H9 (cell line): Measurements from ENCODE around the gene TNFRSF18. TPM values are rescaled to one million over a fixed set of nuclear protein-coding genes. Genes with fewer than 3 reads are reported as not detected.

ENCODE experiments used
- DNase-seq: peaks from one replicate; pipeline ENCODE4 v3.0.0-alpha.2; 2017
- H2AFZ ChIP-seq: one replicate; pipeline ENCODE4 v1.6.1; 2013; ENCODE audit warnings: mild to moderate bottlenecking, low read length, control low read depth, moderate library complexity
- H2AK5ac ChIP-seq: 2 replicates; pipeline ENCODE4 v1.6.1; 2013; ENCODE audit warnings: low read length, control low read depth, mixed read lengths; ENCODE audit not compliant: insufficient read length
- H2BK120ac ChIP-seq: one replicate; pipeline ENCODE4 v1.6.1; 2013; ENCODE audit warnings: low read depth, mild to moderate bottlenecking, low read length, control low read depth, inconsistent platforms; ENCODE audit not compliant: poor library complexity, severe bottlenecking
- H2BK12ac ChIP-seq: 2 replicates; pipeline ENCODE4 v1.6.1; 2013; ENCODE audit warnings: low read length, control low read depth, mixed read lengths, low read depth; ENCODE audit not compliant: insufficient read length
- H2BK15ac ChIP-seq: 2 replicates; pipeline ENCODE4 v1.6.1; 2013; ENCODE audit warnings: low read depth, low read length, control low read depth
- H2BK20ac ChIP-seq: one replicate; pipeline ENCODE4 v1.6.1; 2013; ENCODE audit warnings: low read depth, mild to moderate bottlenecking, low read length, control low read depth, inconsistent platforms; ENCODE audit not compliant: poor library complexity, severe bottlenecking
- H2BK5ac ChIP-seq: 2 replicates; pipeline ENCODE4 v1.6.1; 2013; ENCODE audit warnings: low read length, control low read depth, mixed read lengths; ENCODE audit not compliant: insufficient read length
- H3K14ac ChIP-seq: 2 replicates; pipeline ENCODE4 v1.6.1; 2013; ENCODE audit warnings: low read length, control low read depth; ENCODE audit not compliant: insufficient read depth
- H3K18ac ChIP-seq: 2 replicates; pipeline ENCODE4 v1.6.1; 2013; ENCODE audit warnings: low read depth, mild to moderate bottlenecking, mixed read lengths, low read length, control low read depth; ENCODE audit not compliant: insufficient read length
- H3K23ac ChIP-seq: 2 replicates; pipeline ENCODE4 v1.6.1; 2013; ENCODE audit warnings: low read length, control low read depth, mixed read lengths, low read depth; ENCODE audit not compliant: insufficient read length
- H3K23me2 ChIP-seq: 2 replicates; pipeline ENCODE4 v1.6.1; 2013; ENCODE audit warnings: low read depth, mild to moderate bottlenecking, mixed read lengths, low read length, control low read depth; ENCODE audit not compliant: insufficient read length, poor library complexity, severe bottlenecking
- H3K27ac ChIP-seq: 2 replicates; pipeline ENCODE4 v1.5.1; 2013; ENCODE audit warnings: low read length, control low read depth, mixed read lengths, low read depth; ENCODE audit not compliant: insufficient read length
- H3K27me3 ChIP-seq: 2 replicates; pipeline ENCODE4 v1.6.1; 2013; ENCODE audit warnings: low read length, control low read depth, inconsistent platforms; ENCODE audit not compliant: insufficient read depth
- H3K4ac ChIP-seq: 2 replicates; pipeline ENCODE4 v1.6.1; 2013; ENCODE audit warnings: low read depth, mild to moderate bottlenecking, control low read depth, inconsistent platforms, low read length, moderate library complexity
- H3K4me1 ChIP-seq: 2 replicates; pipeline ENCODE4 v1.6.1; 2013; ENCODE audit warnings: low read length, control low read depth, inconsistent platforms; ENCODE audit not compliant: insufficient read depth
- H3K4me2 ChIP-seq: 2 replicates; pipeline ENCODE4 v1.6.1; 2013; ENCODE audit warnings: low read length, control low read depth, mixed read lengths; ENCODE audit not compliant: insufficient read length, insufficient read depth
- H3K56ac ChIP-seq: 2 replicates; pipeline ENCODE4 v1.6.1; 2013; ENCODE audit warnings: low read depth, mild to moderate bottlenecking, mixed read lengths, low read length, control low read depth; ENCODE audit not compliant: insufficient read length
- H3K79me1 ChIP-seq: 2 replicates; pipeline ENCODE4 v1.6.1; 2013; ENCODE audit warnings: low read depth, mild to moderate bottlenecking, moderate library complexity, low read length, control low read depth, inconsistent platforms; ENCODE audit not compliant: insufficient read depth, poor library complexity, severe bottlenecking
- H3K79me2 ChIP-seq: 2 replicates; pipeline ENCODE4 v1.6.1; 2013; ENCODE audit warnings: low read length, control low read depth, inconsistent platforms; ENCODE audit not compliant: insufficient read depth
- H3K9ac ChIP-seq: 2 replicates; pipeline ENCODE4 v1.6.1; 2013; ENCODE audit warnings: low read length, control low read depth, mixed read lengths; ENCODE audit not compliant: insufficient read length; ENCODE audit errors: extremely low read depth
- H3K9me3 ChIP-seq: one replicate; pipeline ENCODE4 v1.6.1; 2013; ENCODE audit warnings: low read depth, low read length, inconsistent platforms; ENCODE audit not compliant: control insufficient read depth
- H3T11ph ChIP-seq: one replicate; pipeline ENCODE4 v1.6.1; 2013; ENCODE audit warnings: mild to moderate bottlenecking, low read length, control low read depth, inconsistent platforms
- H4K20me1 ChIP-seq: one replicate; pipeline ENCODE4 v1.6.1; 2013; ENCODE audit not compliant: control insufficient read depth, insufficient read length, insufficient read depth
- H4K5ac ChIP-seq: 2 replicates; pipeline ENCODE4 v1.6.1; 2013; ENCODE audit warnings: low read depth, mild to moderate bottlenecking, mixed read lengths, low read length, control low read depth; ENCODE audit not compliant: insufficient read length
- H4K8ac ChIP-seq: replicated peaks from 2 replicates; pipeline ENCODE4 v1.6.1; 2013; ENCODE audit warnings: low read length, control low read depth, mixed read lengths, low read depth; ENCODE audit not compliant: insufficient read length
- H4K91ac ChIP-seq: 2 replicates; pipeline ENCODE4 v1.6.1; 2013; ENCODE audit warnings: low read depth, mild to moderate bottlenecking, moderate library complexity, mixed read lengths, low read length, control low read depth; ENCODE audit not compliant: insufficient read length
- H3K27ac Mint-ChIP-seq, 3 experiments: 2 replicates in 2 of 3; 3 replicates in 1 of 3; pipeline ENCODE4 v1.8.0; 2020 to 2021; ENCODE audit warnings: mixed read lengths in 3 of 3, mild to moderate bottlenecking in 1 of 3, moderate library complexity in 1 of 3
- H3K27me3 Mint-ChIP-seq: 2 replicates; pipeline ENCODE4 v1.8.0; 2021; ENCODE audit warnings: low read depth, mild to moderate bottlenecking, moderate library complexity, mixed read lengths
- H3K36me3 Mint-ChIP-seq, 3 experiments: 2 replicates in 2 of 3; 3 replicates in 1 of 3; pipeline ENCODE4 v1.8.0; 2020 to 2021; ENCODE audit warnings: low read depth in 3 of 3, mixed read lengths in 3 of 3; ENCODE audit not compliant: insufficient read depth in 1 of 3
- H3K4me1 Mint-ChIP-seq, 2 experiments: 2 replicates each; pipeline ENCODE4 v1.8.0; 2020; ENCODE audit warnings: mixed read lengths in 2 of 2
- H3K4me3 Mint-ChIP-seq, 2 experiments: 2 replicates in 1 of 2; 3 replicates in 1 of 2; pipeline ENCODE4 v1.8.0; 2020 to 2021; ENCODE audit warnings: mild to moderate bottlenecking in 2 of 2, mixed read lengths in 2 of 2, moderate library complexity in 1 of 2
- H3K9me3 Mint-ChIP-seq, 2 experiments: 2 replicates in 1 of 2; 3 replicates in 1 of 2; pipeline ENCODE4 v1.8.0; 2020; ENCODE audit warnings: mild to moderate bottlenecking in 2 of 2, mixed read lengths in 2 of 2, moderate library complexity in 1 of 2
- CTCF ChIP-seq: fragments of 200-600 bp; sonication (generic); conservative IDR thresholded peaks from 3 replicates; pipeline ENCODE4 v1.8.0; 2021; ENCODE audit warnings: antibody characterized with exemption, mild to moderate bottlenecking
- WGBS: extraction: QIAGEN DNeasy Blood & Tissue Kit; methylation state at CpG from one replicate; pipeline ENCODE4 v1.1.7; 2013; ENCODE audit warnings: missing lambda C conversion rate, low lambda C conversion rate, mixed read lengths; ENCODE audit not compliant: insufficient read length; ENCODE audit errors: extremely low coverage; 5-methylcytosine and 5-hydroxymethylcytosine counted together
- total RNA-seq: library from RNA; stranded (reverse); gene quantifications from 2 replicates; pipeline ENCODE4 v1.2.1, GENCODE V29; 2021

Gene TNFRSF18
- total RNA-seq, 1 experiment from 2014 or later, result 2.0 TPM

GRCh38 chr1:1242461-1243265, 36.3 kb upstream of the TNFRSF18 start:
- Mint-ChIP-seq H3K27me3 (peaks cover 12% of the 10 kb centered on the region), H3K27ac (no peak overlapping the region), H3K9me3 (no peaks in the 10 kb centered on the region), H3K36me3 (no peaks in the 10 kb centered on the region), H3K4me1 (peaks cover 0 to 6% of the 10 kb centered on the region in 2 experiments; a peak in 2 of 4 replicates), H3K4me3 (no peak overlapping the region)
- Histone ChIP-seq H3T11ph (no peak overlapping the region), H4K8ac (no peak overlapping the region), H2BK120ac (no peak overlapping the region), H2AK5ac (no peak overlapping the region), H3K79me1 (no peaks in the 10 kb centered on the region), H3K56ac (no peak overlapping the region), H3K23ac (no peak overlapping the region), H2BK5ac (no peak overlapping the region), H4K5ac (no peak overlapping the region), H3K79me2 (no peaks in the 10 kb centered on the region), H3K27ac (no peak overlapping the region), H3K4ac (no peak overlapping the region), H3K4me1 (no peaks in the 10 kb centered on the region), H3K23me2 (no peaks in the 10 kb centered on the region), H2AFZ (no peak overlapping the region), H2BK15ac (no peak overlapping the region), H3K18ac (no peak overlapping the region), H3K9me3 (no peaks in the 10 kb centered on the region), H2BK12ac (no peak overlapping the region), H3K9ac (no peak overlapping the region), H4K20me1 (no peaks in the 10 kb centered on the region), H2BK20ac (no peak overlapping the region), H4K91ac (no peak overlapping the region), H3K14ac (no peak overlapping the region), H3K4me2 (no peak overlapping the region), H3K27me3 (no peaks in the 10 kb centered on the region)
- no CpG with 5 or more reads among the region's 41 CpGs for WGBS
- TF ChIP-seq CTCF, result no peak
- DNase-seq, result no peak
